ENCODE results near the gene RHO.

DNA sequence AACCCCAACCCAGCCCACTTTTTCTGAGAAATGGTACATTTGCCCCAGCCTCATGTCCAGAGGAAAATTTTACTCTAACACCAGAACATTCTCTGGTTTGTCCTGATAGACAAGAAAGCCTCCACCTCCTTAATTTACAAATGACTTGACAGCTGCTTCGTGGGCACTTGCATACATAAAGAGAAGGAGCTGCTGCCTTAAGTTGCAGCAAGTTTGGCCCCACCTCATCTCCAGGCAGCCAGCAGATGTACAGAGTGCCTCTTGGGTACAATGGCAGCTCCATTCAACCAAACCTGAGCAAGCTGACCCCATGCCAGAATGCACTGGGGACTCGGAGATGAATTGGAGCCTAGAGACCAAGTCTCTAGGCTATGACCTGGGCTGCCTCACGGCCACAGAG lies 8.4 kb downstream of the RHO start:
- TF ChIP-seq CTCF (IDR thresholded peaks at IDR 0.05; ENCODE audit: poor library complexity) = no peak
- no peak for TF ChIP-seq EZH2phosphoT487 (IDR thresholded peaks at IDR 0.05; ENCODE audit: low read depth, severe bottlenecking, unreplicated experiment)
- TF ChIP-seq EZH2 (IDR thresholded peaks at IDR 0.05; ENCODE audit: borderline replicate concordance) = no peak
